Common myeloid progenitor, CD34-positive (primary cell): ENCODE data around the gene TTC3.
"Not testable (repeated sequence)": the region's sequence is repeated elsewhere in the genome, so short reads cannot be mapped to it uniquely, and the experiment has no call there.

Source experiments
- CTCF ChIA-PET: fragments of 350-600 bp; sonication (Branson Sonifier 250); formaldehyde crosslinking; loops from one replicate; lab custom pipeline; 2021; ENCODE audit warnings: antibody characterized with exemption; lab: Charles Lee
- POLR2A ChIA-PET: fragments of 350-600 bp; sonication (Branson Sonifier 250); formaldehyde crosslinking; loops from one replicate; lab custom pipeline; 2021; ENCODE audit warnings: antibody characterized with exemption; lab: Charles Lee
- DNase-seq, 3 donors: peaks; one replicate each; pipeline versions ENCODE4 v3.0.0 to v3.0.0-alpha.2; 2013
- H3K27ac ChIP-seq, 2 experiments: 1 replicate in 1 of 2; 2 replicates in 1 of 2; pipeline ENCODE4 v1.7.0; 2013; ENCODE audit warnings: inconsistent platforms in 2 of 2, low read length in 2 of 2, mild to moderate bottlenecking in 2 of 2, low read depth in 1 of 2, moderate library complexity in 1 of 2; ENCODE audit not compliant: severe bottlenecking in 2 of 2, insufficient read depth in 1 of 2, poor library complexity in 1 of 2
- H3K27me3 ChIP-seq, 5 experiments: replicated peaks in 2 of 5; 1 replicate in 3 of 5; 2 replicates in 2 of 5; pipeline versions ENCODE4 v1.6.1 to v1.7.0; 2013; ENCODE audit warnings: low read length in 4 of 5, mild to moderate bottlenecking in 2 of 5, moderate library complexity in 2 of 5, inconsistent platforms in 1 of 5; ENCODE audit not compliant: insufficient read depth in 5 of 5, control insufficient read depth in 4 of 5
- H3K36me3 ChIP-seq, 4 experiments: 1 replicate in 2 of 4; 2 replicates in 2 of 4; pipeline versions ENCODE4 v1.6.1 to v1.7.0; 2013; ENCODE audit warnings: low read length in 3 of 4, control low read depth in 1 of 4, mild to moderate bottlenecking in 1 of 4; ENCODE audit not compliant: control insufficient read depth in 4 of 4, insufficient read depth in 4 of 4
- H3K4me1 ChIP-seq, 4 experiments: 1 replicate in 3 of 4; 2 replicates in 1 of 4; pipeline versions ENCODE4 v1.6.1 to v1.7.1; 2013; ENCODE audit warnings: low read length in 3 of 4, mild to moderate bottlenecking in 3 of 4, control low read depth in 1 of 4, inconsistent platforms in 1 of 4, moderate library complexity in 1 of 4; ENCODE audit not compliant: control insufficient read depth in 4 of 4, insufficient read depth in 4 of 4; ENCODE audit errors: control extremely low read depth in 1 of 4
- H3K4me3 ChIP-seq, 7 experiments: 1 replicate in 4 of 7; 2 replicates in 3 of 7; pipeline versions ENCODE4 v1.5.1 to v1.7.0; 2013; ENCODE audit warnings: mild to moderate bottlenecking in 7 of 7, low read length in 6 of 7, moderate library complexity in 6 of 7, inconsistent platforms in 2 of 7, low read depth in 2 of 7, control low read depth in 1 of 7; ENCODE audit not compliant: insufficient read depth in 4 of 7, control insufficient read depth in 1 of 7; ENCODE audit errors: extremely low read depth in 1 of 7
- H3K9me3 ChIP-seq, 5 experiments: 1 replicate in 4 of 5; 2 replicates in 1 of 5; pipeline versions ENCODE4 v1.6.1 to v1.7.1; 2013; ENCODE audit warnings: low read length in 4 of 5, mild to moderate bottlenecking in 2 of 5, inconsistent platforms in 1 of 5, low read depth in 1 of 5, moderate library complexity in 1 of 5; ENCODE audit not compliant: control insufficient read depth in 4 of 5, insufficient read depth in 2 of 5; ENCODE audit errors: control extremely low read depth in 1 of 5
- WGBS: methylation state at CpG from one replicate; pipeline ENCODE4 v1.1.5; 2013; ENCODE audit not compliant: insufficient coverage; 5-methylcytosine and 5-hydroxymethylcytosine counted together

The TTC3 gene

DNA sequence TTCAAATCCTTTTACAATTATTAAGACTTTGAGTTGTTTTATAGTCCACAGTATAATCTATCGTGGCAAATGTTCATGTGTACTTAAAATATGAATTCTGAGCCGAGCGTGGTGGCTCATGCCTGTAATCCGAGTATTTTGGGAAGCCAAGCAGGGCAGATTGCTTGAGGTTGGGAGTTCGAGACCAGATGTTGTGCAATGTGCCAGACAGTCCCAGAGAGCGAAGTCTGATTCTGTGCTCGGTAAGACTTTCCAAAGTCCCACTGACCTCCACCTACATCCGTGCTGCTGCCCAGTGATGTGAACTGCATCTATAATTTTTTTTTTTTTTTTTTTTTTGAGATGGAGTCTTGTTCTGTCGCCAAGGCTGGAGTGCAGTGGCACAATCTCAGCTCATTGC is 141.9 kb downstream of the TTC3 start:
- H3K36me3 ChIP-seq = no peaks in the 10 kb centered on the region
- POLR2A ChIA-PET = no interaction called here

GRCh38 chr21:37219761-37220432 is 146.8 kb downstream of the TTC3 start:
- no peak overlapping the region for H3K27ac ChIP-seq
- H3K9me3 ChIP-seq = no peaks in the 10 kb centered on the region
- H3K36me3 ChIP-seq = peaks cover 0 to 14% (median 4%) of the 10 kb centered on the region in 4 experiments
- H3K27me3 ChIP-seq = no peaks in the 10 kb centered on the region
- peak; percentile 36 to 79 (median 75) for DNase-seq
- H3K4me1 ChIP-seq = peaks cover 4 to 50% (median 42%) of the 10 kb centered on the region in 4 experiments
- WGBS = 32% methylated on average over 12 of the region's 13 CpGs
- peak overlapping the region; percentile 23 to 94 (median 78) for H3K4me3 ChIP-seq
- POLR2A ChIA-PET = interaction anchor here (1.0 kb wide), 1 partner anchor 145 kb away, joined by 3 read pairs; no protein-coding TSS in a partner anchor
- CTCF ChIA-PET = interaction anchor here (0.7 to 3.7 kb wide), 6 partner anchors 11 to 255 kb away, joined by 3 to 16 read pairs (median 3); no protein-coding TSS in a partner anchor

More for the DNA sequence above, 141.9 kb downstream of the TTC3 start:
- Histone ChIP-seq H3K27me3 (no peaks in the 10 kb centered on the region), H3K9me3 (peaks cover 0 to 6% (median 0%) of the 10 kb centered on the region in 5 experiments), H3K4me1 (peaks cover 0 to 17% (median 10%) of the 10 kb centered on the region in 4 experiments), H3K27ac (no peak overlapping the region), H3K4me3 (no peak overlapping the region)
- WGBS = 100% methylated on average over 5 of the region's 9 CpGs
- no peak for DNase-seq
- CTCF ChIA-PET = no interaction called here

DNA sequence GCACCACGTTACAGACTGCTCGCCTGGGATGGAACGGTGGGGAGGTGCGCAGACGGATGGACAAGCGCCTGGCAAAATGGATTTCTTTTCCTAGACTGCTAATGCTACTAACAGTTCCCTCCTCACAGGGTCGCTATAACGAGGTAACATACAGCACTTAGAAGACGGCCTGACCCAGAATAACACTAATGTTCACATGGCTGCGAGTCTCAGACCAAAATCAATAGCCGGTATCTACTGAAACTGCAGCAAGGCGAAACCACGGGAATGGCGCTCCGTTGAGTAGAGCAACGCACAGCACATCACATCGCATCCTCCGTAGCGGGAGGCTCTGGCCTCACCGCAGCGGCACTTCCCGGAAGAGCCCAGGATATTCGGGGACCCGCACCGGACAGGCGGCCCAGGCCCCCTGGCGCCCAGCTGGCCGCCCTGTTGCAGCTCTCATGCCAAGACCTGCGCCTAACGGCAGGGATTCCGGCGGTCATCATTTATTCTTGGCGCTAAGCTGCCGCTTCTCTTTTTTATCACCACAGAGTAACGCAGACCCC is 147.5 kb downstream of the TTC3 start:
- H3K9me3 ChIP-seq = no peaks in the 10 kb centered on the region
- POLR2A ChIA-PET = interaction anchor here (0.6 to 1.0 kb wide), 2 partner anchors 144 to 192 kb away, joined by 3 read pairs; no protein-coding TSS in a partner anchor
- no peaks in the 10 kb centered on the region for H3K27me3 ChIP-seq
- CTCF ChIA-PET = interaction anchor here (0.7 to 3.7 kb wide), 10 partner anchors 9 to 254 kb away, joined by 3 to 16 read pairs (median 3); no protein-coding TSS in a partner anchor
- peak overlapping the region; percentile 28 to 94 (median 78) for H3K4me3 ChIP-seq
- peak overlapping the region in 1 of 2 experiments; percentile 66 for H3K27ac ChIP-seq
- WGBS = 0% methylated on average over 33 of the region's 35 CpGs
- H3K36me3 ChIP-seq = peaks cover 0 to 14% (median 6%) of the 10 kb centered on the region in 4 experiments
- peak in 1 of 3 donors; percentile 58 for DNase-seq
- H3K4me1 ChIP-seq = peaks cover 4 to 56% (median 48%) of the 10 kb centered on the region in 4 experiments

- H3K9me3 ChIP-seq = no peaks in the 10 kb centered on the region
- peak overlapping the region; percentile 28 to 94 (median 78) for H3K4me3 ChIP-seq
- H3K27me3 ChIP-seq = no peaks in the 10 kb centered on the region
- DNase-seq = peak; percentile 93 to 96 (median 95)
- peak overlapping the region in 1 of 2 experiments; percentile 66 for H3K27ac ChIP-seq
- CTCF ChIA-PET = interaction anchor here (0.8 to 3.7 kb wide), 9 partner anchors 9 to 254 kb away, joined by 3 to 16 read pairs (median 3); no protein-coding TSS in a partner anchor
- H3K36me3 ChIP-seq = peaks cover 0 to 17% (median 6%) of the 10 kb centered on the region in 4 experiments
- 3% methylated on average over 42 of the region's 46 CpGs for WGBS
- peaks cover 4 to 62% (median 54%) of the 10 kb centered on the region in 4 experiments for H3K4me1 ChIP-seq
- POLR2A ChIA-PET = interaction anchor here (0.6 to 1.0 kb wide), 2 partner anchors 143 to 192 kb away, joined by 3 read pairs; no protein-coding TSS in a partner anchor
These were observed 148.1 kb downstream of the TTC3 start for GRCh38 chr21:37220981-37221664.

- WGBS = no CpG with 5 or more reads among the region's 3 CpGs
- H3K27me3 ChIP-seq, DNase-seq, H3K9me3 ChIP-seq, H3K4me3 ChIP-seq, POLR2A ChIA-PET, H3K27ac ChIP-seq, CTCF ChIA-PET: not testable (repeated sequence)
- Histone ChIP-seq H3K36me3 (peaks cover 0 to 28% (median 9%) of the 10 kb centered on the region in 4 experiments), H3K4me1 (peaks cover 4 to 74% (median 65%) of the 10 kb centered on the region in 4 experiments)
These were observed 149.2 kb downstream of the TTC3 start for GRCh38 chr21:37222248-37222647.

DNA sequence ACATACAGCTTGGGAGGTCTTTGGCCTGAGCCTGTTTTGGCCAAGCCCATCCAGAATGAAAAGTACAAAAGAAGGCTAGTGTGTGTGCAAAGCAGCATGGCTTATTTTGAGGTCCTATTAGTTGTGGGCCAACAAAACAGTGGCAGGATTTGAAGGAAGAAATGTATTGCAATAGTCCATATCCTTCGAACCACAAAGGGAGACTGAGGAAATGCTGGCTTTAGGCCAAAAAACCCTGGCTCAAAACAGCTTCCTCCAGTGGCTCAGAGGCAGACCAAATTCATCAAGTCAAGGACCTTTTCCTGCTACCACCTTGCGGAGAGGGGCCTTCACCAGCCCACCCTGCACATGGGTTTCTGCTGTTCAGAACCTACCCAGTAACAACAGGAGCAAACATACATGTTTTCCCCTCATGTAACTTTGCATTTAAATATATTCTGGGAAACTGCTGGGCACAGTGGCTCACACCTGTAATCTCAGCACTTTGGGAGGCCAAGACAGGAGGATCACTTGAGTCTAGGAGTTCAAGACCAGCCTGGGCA is 150.8 kb downstream of the TTC3 start:
- peak overlapping the region in 1 of 2 experiments; percentile 88 for H3K27ac ChIP-seq
- H3K4me1 ChIP-seq = peaks cover 4 to 67% (median 63%) of the 10 kb centered on the region in 4 experiments
- H3K9me3 ChIP-seq = no peaks in the 10 kb centered on the region
- no peak overlapping the region for H3K4me3 ChIP-seq
- DNase-seq = no peak
- WGBS = 93% methylated on average over 2 of the region's 2 CpGs
- CTCF ChIA-PET = interaction anchor here (1.2 kb wide), 1 partner anchor 11 kb away, joined by 3 read pairs; no protein-coding TSS in a partner anchor
- peaks cover 6 to 45% (median 24%) of the 10 kb centered on the region in 4 experiments for H3K36me3 ChIP-seq
- POLR2A ChIA-PET = no interaction called here
- H3K27me3 ChIP-seq = no peaks in the 10 kb centered on the region
